Kasumi-1 (cell line): Measurements from ENCODE around the gene CIP2A.

Source experiments
- DNase-seq, 2 experiments: peaks; one replicate each; lab custom pipeline; 2025; lab: John Stamatoyannopoulos, UW

Gene CIP2A

DNA sequence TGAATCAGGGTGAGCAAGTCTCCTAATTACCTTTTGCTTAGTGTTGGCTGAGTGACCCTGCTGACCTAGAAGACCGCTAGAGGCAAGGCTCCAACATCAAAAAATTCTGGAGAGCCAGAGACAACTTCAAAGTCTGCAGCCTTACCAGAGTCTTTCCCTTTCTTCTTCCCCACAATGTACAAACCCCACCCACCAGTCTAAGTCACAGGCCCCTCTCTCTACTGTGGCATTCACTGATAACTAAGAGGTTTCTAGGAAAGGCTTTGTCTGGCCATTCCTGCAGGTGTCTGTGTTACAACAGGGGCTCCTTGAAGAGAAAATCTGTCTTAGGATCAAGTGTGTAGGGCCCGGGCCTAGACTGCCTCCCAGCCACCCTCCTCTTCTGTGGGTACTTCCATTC lies 79.4 kb downstream of the CIP2A start:
- DNase-seq, result no peak

DNA sequence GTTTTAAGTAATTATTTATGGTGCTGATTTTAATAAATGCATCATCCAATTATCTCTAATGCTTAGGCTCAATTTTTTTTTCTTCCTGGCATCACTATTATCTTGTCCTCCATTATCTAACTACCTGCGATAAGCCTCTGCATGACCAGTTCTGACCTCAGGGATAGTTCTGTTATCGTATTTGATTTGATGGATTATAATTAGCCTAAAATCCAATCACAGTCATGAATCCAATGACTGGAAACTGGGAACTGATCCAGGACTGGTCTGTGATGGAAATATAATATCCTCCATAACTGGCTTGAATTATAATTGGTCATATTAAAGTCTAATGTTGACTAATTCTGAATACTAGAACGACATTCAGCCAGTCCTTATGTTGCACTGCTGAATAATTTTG lies 80.0 kb downstream of the CIP2A start:
- DNase-seq, result no peak

DNA sequence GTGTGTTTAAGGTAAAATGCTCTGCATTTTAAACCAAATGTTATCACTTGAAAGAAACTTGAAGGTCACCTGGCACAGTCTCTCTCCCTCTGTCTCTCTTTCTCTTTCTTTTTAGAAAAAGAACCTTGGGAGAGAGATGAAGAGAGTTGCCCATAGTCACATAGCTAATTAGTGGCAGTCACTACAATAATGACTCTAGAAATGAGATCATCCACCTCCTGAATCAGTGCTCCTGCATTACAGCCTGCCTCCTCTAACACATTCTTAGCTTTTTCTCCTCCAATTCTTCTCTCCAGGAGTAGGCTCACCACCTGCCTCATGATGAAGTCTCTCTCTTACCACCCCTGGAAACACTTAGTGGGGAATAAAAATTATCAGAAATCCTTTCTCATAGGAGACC lies 81.3 kb downstream of the CIP2A start:
- no peak for DNase-seq

DNA sequence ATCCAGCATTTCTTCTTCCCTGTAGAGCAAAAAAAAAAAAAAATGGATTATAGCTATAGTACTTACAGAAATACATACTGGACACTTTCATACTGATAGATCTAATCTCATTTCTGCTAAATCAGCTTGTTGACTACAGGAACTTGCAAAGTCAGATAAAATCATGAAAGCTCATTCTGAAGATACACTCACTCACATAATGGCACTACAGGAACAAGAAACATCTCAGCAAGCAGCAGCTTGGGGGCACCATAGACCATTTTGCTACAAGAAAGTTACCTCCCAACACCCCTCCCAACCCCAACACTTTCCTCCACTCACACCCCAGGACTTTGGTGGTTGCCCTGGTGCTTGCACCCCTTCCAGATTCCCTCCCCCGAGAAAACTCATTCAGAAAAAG lies 83.4 kb downstream of the CIP2A start:
- no peak for DNase-seq

DNA sequence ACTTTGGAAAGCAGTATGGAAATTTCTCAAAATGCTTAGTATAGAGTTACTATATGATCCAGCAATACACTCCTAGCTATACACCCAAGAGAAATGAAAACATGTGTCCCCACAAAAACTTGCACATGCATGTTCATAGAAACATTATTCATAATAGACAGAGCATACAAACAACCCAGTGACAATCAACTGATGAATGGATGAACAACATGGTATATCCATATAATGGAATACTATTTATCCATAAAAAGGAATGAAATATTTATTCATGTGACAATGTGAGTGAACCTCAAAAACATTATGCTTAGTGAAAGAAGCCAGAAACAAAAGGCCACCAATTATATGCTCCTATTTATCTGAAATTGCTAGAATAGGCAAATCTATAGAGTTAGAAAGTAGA lies 85.5 kb downstream of the CIP2A start:
- no peak for DNase-seq

DNA sequence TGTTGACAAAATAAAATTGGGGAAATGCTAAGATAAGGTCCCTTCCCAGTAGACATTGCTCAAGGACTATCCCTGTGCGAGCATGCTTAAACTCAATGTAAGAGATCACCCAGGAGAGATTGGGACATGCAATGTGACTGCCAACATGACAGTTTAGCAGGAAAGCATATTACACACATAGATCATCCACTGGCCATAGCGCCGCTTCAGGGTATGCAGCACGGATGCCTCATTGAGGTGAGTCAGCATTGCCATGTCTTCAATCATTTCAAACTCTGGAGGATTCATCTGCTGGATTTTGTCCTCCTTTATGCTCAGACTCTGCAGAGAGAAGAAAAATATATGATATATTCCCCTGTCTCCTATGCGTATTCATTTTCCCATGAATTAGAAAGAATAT lies 87.7 kb downstream of the CIP2A start:
- no peak for DNase-seq

DNA sequence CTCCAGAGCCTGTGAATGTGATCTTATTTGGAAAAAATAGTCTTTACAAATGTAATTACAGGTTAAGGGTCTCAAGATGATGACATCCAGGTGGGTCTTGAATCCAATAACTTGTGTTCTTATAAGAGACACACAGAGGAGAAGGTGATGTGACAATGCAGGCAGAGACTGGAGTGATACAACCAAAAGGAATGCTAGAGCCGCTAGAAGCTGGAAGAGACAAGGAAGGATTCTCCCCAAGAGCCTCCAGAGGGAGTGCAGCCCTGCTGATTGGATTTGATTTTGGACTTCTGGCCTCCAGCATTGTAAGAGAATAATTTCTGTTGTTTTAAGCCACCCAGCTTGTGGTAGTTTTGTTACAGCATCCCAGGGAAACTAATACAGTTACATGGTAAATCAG lies 88.5 kb downstream of the CIP2A start:
- no peak for DNase-seq
